Mesenchymal stem cell (in vitro differentiated cells and primary cell): ENCODE results near the gene CAPZA3.
"Not testable (repeated sequence)": the region's sequence is repeated elsewhere in the genome, so short reads cannot be mapped to it uniquely, and the experiment has no call there.

ENCODE experiments used
- DNase-seq: peaks from one replicate; pipeline ENCODE4 v3.0.0-alpha.2; 2013
- H2AFZ ChIP-seq: one replicate; pipeline ENCODE4 v1.6.1; 2013; ENCODE audit warnings: low read depth, mild to moderate bottlenecking, control low read depth, inconsistent platforms, low read length, moderate library complexity
- H2AK5ac ChIP-seq: 2 replicates; pipeline ENCODE4 v1.6.1; 2013; ENCODE audit warnings: low read length, moderate library complexity, mild to moderate bottlenecking, inconsistent platforms; ENCODE audit not compliant: severe bottlenecking
- H2BK120ac ChIP-seq: one replicate; pipeline ENCODE4 v1.6.1; 2013; ENCODE audit warnings: low read depth, mild to moderate bottlenecking, inconsistent platforms, low read length, moderate library complexity
- H2BK12ac ChIP-seq, 2 experiments: one replicate each; pipeline ENCODE4 v1.6.1; 2013; ENCODE audit warnings: inconsistent platforms in 2 of 2, low read length in 2 of 2, mild to moderate bottlenecking in 2 of 2, moderate library complexity in 2 of 2, control low read depth in 1 of 2
- H2BK15ac ChIP-seq: one replicate; pipeline ENCODE4 v1.6.1; 2013; ENCODE audit warnings: mild to moderate bottlenecking, low read depth, inconsistent platforms; ENCODE audit not compliant: poor library complexity, severe bottlenecking
- H2BK5ac ChIP-seq: 2 replicates; pipeline ENCODE4 v1.6.1; 2013; ENCODE audit warnings: low read depth, mild to moderate bottlenecking, low read length, control low read depth, inconsistent platforms; ENCODE audit not compliant: poor library complexity, severe bottlenecking
- H3K14ac ChIP-seq, 2 experiments: one replicate each; pipeline ENCODE4 v1.6.1; 2013; ENCODE audit warnings: inconsistent platforms in 2 of 2, low read length in 2 of 2, control low read depth in 1 of 2, mild to moderate bottlenecking in 1 of 2, moderate library complexity in 1 of 2
- H3K18ac ChIP-seq, 2 experiments: one replicate each; pipeline ENCODE4 v1.6.1; 2013; ENCODE audit warnings: inconsistent platforms in 2 of 2, low read length in 2 of 2, control low read depth in 1 of 2, low read depth in 1 of 2, mild to moderate bottlenecking in 1 of 2
- H3K23ac ChIP-seq, 2 experiments: one replicate each; pipeline ENCODE4 v1.6.1; 2013; ENCODE audit warnings: inconsistent platforms in 2 of 2, low read length in 2 of 2, mild to moderate bottlenecking in 2 of 2, moderate library complexity in 2 of 2, control low read depth in 1 of 2
- H3K27ac ChIP-seq: 2 replicates; pipeline ENCODE4 v1.5.1; 2013; ENCODE audit warnings: mild to moderate bottlenecking, moderate library complexity, low read length, control low read depth, inconsistent platforms; ENCODE audit not compliant: poor library complexity, severe bottlenecking
- H3K27me3 ChIP-seq, 2 experiments: 2 replicates each; pipeline versions ENCODE4 v1.6.1 to v1.7.0; 2013; ENCODE audit warnings: low read length in 2 of 2, mild to moderate bottlenecking in 2 of 2, moderate library complexity in 2 of 2, control low read depth in 1 of 2, inconsistent platforms in 1 of 2; ENCODE audit not compliant: control insufficient read depth in 1 of 2, insufficient read depth in 1 of 2
- H3K36me3 ChIP-seq, 2 experiments: 2 replicates each; pipeline versions ENCODE4 v1.6.1 to v1.7.0; 2013; ENCODE audit warnings: low read length in 2 of 2, control low read depth in 1 of 2, inconsistent platforms in 1 of 2, low read depth in 1 of 2, mild to moderate bottlenecking in 1 of 2; ENCODE audit not compliant: insufficient read depth in 2 of 2, control insufficient read depth in 1 of 2
- H3K4ac ChIP-seq, 2 experiments: one replicate each; pipeline ENCODE4 v1.6.1; 2013; ENCODE audit warnings: inconsistent platforms in 2 of 2, low read length in 2 of 2, mild to moderate bottlenecking in 2 of 2, moderate library complexity in 2 of 2, control low read depth in 1 of 2, low read depth in 1 of 2
- H3K4me1 ChIP-seq: 2 replicates; pipeline ENCODE4 v1.6.1; 2013; ENCODE audit warnings: low read depth, low read length, control low read depth; ENCODE audit not compliant: control insufficient read depth, insufficient read depth
- H3K4me2 ChIP-seq: 2 replicates; pipeline ENCODE4 v1.6.1; 2013; ENCODE audit warnings: low read length, mild to moderate bottlenecking, inconsistent platforms; ENCODE audit not compliant: poor library complexity, severe bottlenecking
- H3K4me3 ChIP-seq, 2 experiments: 2 replicates each; pipeline versions ENCODE4 v1.5.1 to v1.7.0; 2013; ENCODE audit warnings: low read length in 2 of 2, mild to moderate bottlenecking in 2 of 2, control low read depth in 1 of 2, low read depth in 1 of 2; ENCODE audit not compliant: insufficient read depth in 1 of 2
- H3K79me1 ChIP-seq: replicated peaks from 2 replicates; pipeline ENCODE4 v1.6.1; 2013; ENCODE audit warnings: mild to moderate bottlenecking, control low read depth, low read length, inconsistent platforms; ENCODE audit not compliant: poor library complexity, severe bottlenecking
- H3K9ac ChIP-seq: 2 replicates; pipeline ENCODE4 v1.7.0; 2013; ENCODE audit warnings: mild to moderate bottlenecking, low read length, moderate library complexity
- H3K9me3 ChIP-seq: 2 replicates; pipeline ENCODE4 v1.7.0; 2013; ENCODE audit warnings: mild to moderate bottlenecking, low read length; ENCODE audit not compliant: control insufficient read depth
- H4K8ac ChIP-seq: one replicate; pipeline ENCODE4 v1.6.1; 2013; ENCODE audit warnings: inconsistent platforms, mild to moderate bottlenecking, low read length, moderate library complexity
- H4K91ac ChIP-seq: one replicate; pipeline ENCODE4 v1.6.1; 2013; ENCODE audit warnings: mild to moderate bottlenecking, low read length, inconsistent platforms
- WGBS: methylation state at CpG from one replicate; pipeline ENCODE4 v1.1.7; 2013; ENCODE audit warnings: mixed read lengths; 5-methylcytosine and 5-hydroxymethylcytosine counted together

CAPZA3 gene

DNA sequence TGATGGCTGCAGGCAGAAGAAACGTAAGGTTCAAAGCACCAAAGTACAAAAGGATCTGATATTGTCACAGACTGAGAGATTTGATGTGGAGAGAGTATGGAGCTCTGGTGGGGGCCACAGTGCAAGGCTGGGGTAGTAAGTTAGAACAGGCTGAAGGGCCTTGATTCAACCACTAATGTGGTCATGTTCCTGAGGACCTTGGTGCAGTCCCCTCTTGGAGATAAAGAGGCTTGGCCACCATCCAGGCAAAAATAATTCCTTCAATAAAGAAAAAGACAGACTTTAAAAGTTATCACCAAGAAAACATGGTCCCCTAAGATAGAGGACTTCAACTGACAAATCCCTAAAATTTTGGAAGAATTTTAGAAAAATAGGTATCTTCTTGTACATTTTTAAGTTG is 17.4 kb downstream of the CAPZA3 start:
- Histone ChIP-seq H4K91ac (no peak overlapping the region), H3K14ac (no peak overlapping the region), H3K9me3 (no peaks in the 10 kb centered on the region), H3K27me3 (no peaks in the 10 kb centered on the region), H3K4me3 (no peak overlapping the region), H2AFZ (no peak overlapping the region), H3K4me2 (no peak overlapping the region), H3K4me1 (peaks cover 8% of the 10 kb centered on the region), H3K36me3 (no peaks in the 10 kb centered on the region), H2AK5ac (no peak overlapping the region), H3K18ac (no peak overlapping the region), H3K23ac (no peak overlapping the region), H3K27ac (no peak overlapping the region), H2BK120ac (no peak overlapping the region), H3K9ac (no peak overlapping the region), H4K8ac (no peak overlapping the region), H2BK15ac (no peak overlapping the region), H2BK12ac (no peak overlapping the region), H2BK5ac (no peak overlapping the region), H3K4ac (no peak overlapping the region), H3K79me1 (no peaks in the 10 kb centered on the region)
- DNase-seq = no peak
- 97% methylated on average over 1 of the region's 1 CpG for WGBS

DNA sequence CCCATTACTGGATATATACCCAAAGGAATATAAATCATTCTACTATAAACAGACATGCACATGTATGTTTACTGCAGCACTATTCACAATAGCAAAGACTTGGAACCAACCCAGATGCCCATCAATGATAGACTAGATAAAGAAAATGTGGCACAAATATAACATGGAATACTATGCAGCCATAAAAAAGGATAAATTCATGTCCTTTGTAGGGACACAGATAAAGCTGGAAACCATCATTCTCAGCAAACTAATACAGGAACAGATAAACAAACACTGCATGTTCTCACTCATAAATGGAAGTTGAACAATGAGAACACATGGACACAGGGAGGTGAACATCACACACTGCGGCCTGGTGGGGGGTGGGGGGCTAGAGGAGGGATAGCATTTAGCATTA is 28.6 kb downstream of the CAPZA3 start:
- not testable (repeated sequence) for H2BK120ac ChIP-seq, H3K36me3 ChIP-seq, H3K4me2 ChIP-seq, DNase-seq, H3K23ac ChIP-seq, H4K91ac ChIP-seq, H3K18ac ChIP-seq, H3K4me1 ChIP-seq, H2BK15ac ChIP-seq, H3K27me3 ChIP-seq, H3K79me1 ChIP-seq, H2AK5ac ChIP-seq, H3K14ac ChIP-seq, H3K4me3 ChIP-seq, H2BK12ac ChIP-seq, H4K8ac ChIP-seq, H2BK5ac ChIP-seq, H2AFZ ChIP-seq, H3K27ac ChIP-seq, H3K4ac ChIP-seq, H3K9ac ChIP-seq
- WGBS = no CpG with 5 or more reads among the region's 1 CpG
- peaks cover 20% of the 10 kb centered on the region for H3K9me3 ChIP-seq

DNA sequence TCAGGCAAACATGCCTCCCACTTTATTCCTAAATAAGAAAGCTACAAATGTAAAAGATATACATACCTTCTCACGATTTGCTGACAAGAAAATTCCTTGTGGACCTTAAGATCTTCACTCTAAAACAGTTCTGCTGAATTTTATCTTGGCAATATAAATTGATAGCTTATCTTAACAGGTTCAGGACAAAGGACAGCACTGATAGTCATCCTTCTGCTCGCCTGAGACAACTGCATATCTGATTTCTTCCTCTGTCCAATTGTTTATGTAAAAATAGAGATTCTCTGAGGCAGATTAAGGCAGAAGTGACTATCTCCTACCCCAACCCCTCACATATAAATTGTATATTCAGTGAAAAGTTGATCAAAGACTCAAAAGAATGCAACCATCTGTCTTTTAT is 44.9 kb downstream of the CAPZA3 start:
- Histone ChIP-seq H3K4me3 (no peak overlapping the region), H2BK15ac (no peak overlapping the region), H3K9ac (no peak overlapping the region), H4K91ac (no peak overlapping the region), H2AFZ (no peak overlapping the region), H3K4me1 (no peaks in the 10 kb centered on the region), H3K18ac (no peak overlapping the region), H3K4ac (no peak overlapping the region), H3K79me1 (no peaks in the 10 kb centered on the region), H3K9me3 (no peaks in the 10 kb centered on the region), H2BK12ac (no peak overlapping the region), H3K23ac (no peak overlapping the region), H2BK5ac (no peak overlapping the region), H3K27ac (no peak overlapping the region), H3K4me2 (no peak overlapping the region), H3K14ac (no peak overlapping the region), H2BK120ac (no peak overlapping the region), H3K36me3 (no peaks in the 10 kb centered on the region), H4K8ac (no peak overlapping the region), H3K27me3 (no peaks in the 10 kb centered on the region), H2AK5ac (no peak overlapping the region)
- no peak for DNase-seq
- WGBS = 73% methylated on average over 2 of the region's 2 CpGs

DNA sequence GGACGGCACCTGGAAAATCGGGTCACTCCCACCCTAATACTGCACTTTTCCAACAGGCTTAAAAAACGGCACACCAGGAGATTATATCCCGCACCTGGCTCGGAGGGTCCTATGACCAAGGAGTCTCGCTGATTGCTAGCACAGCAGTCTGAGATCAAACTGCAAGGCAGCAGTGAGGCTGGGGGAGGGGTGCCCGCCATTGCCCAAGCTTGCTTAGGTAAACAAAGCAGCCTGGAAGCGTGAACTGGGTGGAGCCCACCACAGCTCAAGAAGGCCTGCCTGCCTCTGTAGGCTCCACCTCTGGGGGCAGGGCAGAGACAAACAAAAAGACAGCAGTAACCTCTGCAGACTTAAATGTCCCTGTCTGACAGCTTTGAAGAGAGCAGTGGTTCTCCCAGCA is 47.5 kb downstream of the CAPZA3 start:
- not testable (repeated sequence) for H3K14ac ChIP-seq, H3K9me3 ChIP-seq, H2AFZ ChIP-seq, H3K27me3 ChIP-seq, H2AK5ac ChIP-seq, H3K36me3 ChIP-seq, DNase-seq, H3K9ac ChIP-seq, H3K27ac ChIP-seq, H4K91ac ChIP-seq, H3K4me2 ChIP-seq, H2BK12ac ChIP-seq, H2BK5ac ChIP-seq, H3K4me1 ChIP-seq, H3K79me1 ChIP-seq, H3K23ac ChIP-seq, H2BK120ac ChIP-seq, H3K4ac ChIP-seq, H3K18ac ChIP-seq, H3K4me3 ChIP-seq, H2BK15ac ChIP-seq, H4K8ac ChIP-seq
- 98% methylated on average over 5 of the region's 8 CpGs for whole genome bisulfite sequencing
